ENCODE data around the gene EYS. TPM values are rescaled to one million over a fixed set of nuclear protein-coding genes. Genes with fewer than 3 reads are reported as not detected.

Gene EYS
- total RNA-seq, 1 donor from 2014 or later = not detected

DNA sequence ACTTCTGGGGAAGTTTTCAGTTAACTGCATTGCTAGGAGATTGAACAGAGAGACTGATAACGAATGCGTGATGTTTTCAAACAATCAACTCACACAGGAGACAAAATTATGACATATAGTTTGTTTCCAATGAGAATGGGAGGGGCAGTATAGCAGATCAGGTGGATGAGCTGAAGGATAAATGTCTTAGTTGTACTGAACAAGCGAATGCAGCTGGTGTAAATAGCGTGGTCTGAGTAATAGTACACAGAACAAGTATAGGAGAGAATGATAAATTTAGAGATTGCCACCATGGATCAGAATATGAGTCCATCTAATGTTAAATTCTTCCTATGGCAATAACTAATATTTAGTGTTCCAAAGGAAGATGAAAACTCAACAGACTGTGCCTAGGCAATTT is 858.6 kb downstream of the EYS start:
- ATAC-seq (no peak), DNase-seq (no peak)
- Histone ChIP-seq H3K27me3 (ENCODE audit: low read depth) (no peaks in the 10 kb centered on the region), H3K36me3 (no peaks in the 10 kb centered on the region), H3K27ac (no peak overlapping the region), H3K4me3 (no peak overlapping the region), H3K9me3 (no peaks in the 10 kb centered on the region), H3K4me1 (no peaks in the 10 kb centered on the region)
- TF ChIP-seq CTCF (IDR thresholded peaks at IDR 0.05) = no peak
- intact Hi-C loops (cut with DNase I) = no loop called here

- Histone ChIP-seq H3K9me3 (no peaks in the 10 kb centered on the region), H3K4me3 (no peak overlapping the region), H3K27me3 (ENCODE audit: low read depth) (no peaks in the 10 kb centered on the region), H3K4me1 (no peaks in the 10 kb centered on the region), H3K27ac (no peak overlapping the region), H3K36me3 (no peaks in the 10 kb centered on the region)
- no peak for TF ChIP-seq CTCF (IDR thresholded peaks at IDR 0.05)
- ATAC-seq = no peak
- no peak for DNase-seq
- intact Hi-C loops (cut with DNase I) = no loop called here
Measured at GRCh38 chr6:64847396-64847795, 859.6 kb downstream of the EYS start.

DNA sequence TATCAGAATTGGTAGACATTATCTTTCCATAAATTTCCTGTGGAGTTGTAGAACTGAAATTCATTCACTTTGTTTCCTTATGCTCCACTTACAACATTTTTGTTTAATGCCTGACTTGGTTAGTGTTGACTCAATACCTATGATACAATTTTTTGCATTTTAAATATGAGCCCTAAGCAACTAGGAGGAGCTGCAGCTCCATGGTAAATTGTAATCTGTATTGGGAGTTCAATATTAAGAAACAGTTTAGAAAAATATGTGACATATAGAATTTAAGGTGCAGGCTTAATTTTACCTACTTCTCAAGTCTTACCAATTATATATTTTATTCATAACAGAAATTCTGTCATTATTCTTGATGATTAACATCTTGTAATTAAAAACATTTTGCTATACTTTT is 868.3 kb downstream of the EYS start:
- H3K27me3 ChIP-seq (ENCODE audit: low read depth) = no peaks in the 10 kb centered on the region
- H3K9me3 ChIP-seq = no peaks in the 10 kb centered on the region
- no peak overlapping the region for H3K4me3 ChIP-seq
- no peaks in the 10 kb centered on the region for H3K4me1 ChIP-seq
- H3K36me3 ChIP-seq = no peaks in the 10 kb centered on the region
- no peak for DNase-seq
- no peak for TF ChIP-seq CTCF (IDR thresholded peaks at IDR 0.05)
- no peak for ATAC-seq
- intact Hi-C loops (cut with DNase I) = no loop called here
- H3K27ac ChIP-seq = no peak overlapping the region

DNA sequence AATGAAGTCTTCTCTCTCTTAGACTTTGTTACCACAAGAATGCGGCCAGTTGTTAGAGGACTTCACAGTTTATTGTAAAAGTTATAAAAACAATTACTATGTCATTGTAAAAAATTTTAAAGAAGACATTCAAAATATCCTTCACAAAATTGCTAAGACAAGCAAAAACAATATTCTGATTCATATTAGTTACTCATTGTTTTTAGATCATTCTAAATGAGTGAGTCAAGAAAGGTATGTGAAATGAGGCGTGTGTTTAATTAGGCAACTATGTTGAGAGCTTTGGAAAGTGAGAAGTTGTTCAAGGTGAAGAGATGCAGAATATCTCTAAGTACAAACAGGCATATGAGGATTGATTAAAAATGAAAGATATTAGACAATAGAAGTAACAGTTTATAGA is 875.3 kb downstream of the EYS start:
- Histone ChIP-seq H3K27ac (no peak overlapping the region), H3K36me3 (no peaks in the 10 kb centered on the region), H3K4me1 (no peaks in the 10 kb centered on the region), H3K27me3 (ENCODE audit: low read depth) (no peaks in the 10 kb centered on the region), H3K9me3 (no peaks in the 10 kb centered on the region), H3K4me3 (no peak overlapping the region)
- intact Hi-C loops (cut with DNase I) = no loop called here
- DNase-seq (no peak), ATAC-seq (no peak)
- no peak for TF ChIP-seq CTCF (IDR thresholded peaks at IDR 0.05)

GRCh38 chr6:64817525-64817924 is 889.5 kb downstream of the EYS start:
- intact Hi-C loops (cut with DNase I) = no loop called here
- H3K4me1 ChIP-seq = no peaks in the 10 kb centered on the region
- no peak overlapping the region for H3K27ac ChIP-seq
- no peak for TF ChIP-seq CTCF (IDR thresholded peaks at IDR 0.05)
- H3K4me3 ChIP-seq = no peak overlapping the region
- ATAC-seq = no peak
- H3K9me3 ChIP-seq = no peaks in the 10 kb centered on the region
- no peak for DNase-seq
- no peaks in the 10 kb centered on the region for H3K27me3 ChIP-seq (ENCODE audit: low read depth)
- no peaks in the 10 kb centered on the region for H3K36me3 ChIP-seq

- intact Hi-C loops (cut with DNase I) = no loop called here
- no peaks in the 10 kb centered on the region for H3K36me3 ChIP-seq
- H3K27me3 ChIP-seq (ENCODE audit: low read depth) = no peaks in the 10 kb centered on the region
- H3K9me3 ChIP-seq = no peaks in the 10 kb centered on the region
- H3K4me3 ChIP-seq = no peak overlapping the region
- H3K27ac ChIP-seq = no peak overlapping the region
- DNase-seq (no peak), ATAC-seq (no peak)
- H3K4me1 ChIP-seq = no peaks in the 10 kb centered on the region
- no peak for TF ChIP-seq CTCF (IDR thresholded peaks at IDR 0.05)
Measured at GRCh38 chr6:64815718-64816117, 891.3 kb downstream of the EYS start.
